LNCAP (cell line): Measurements from ENCODE around the gene GDPGP1.

Experiments used
- CTCF ChIP-seq: fragments of 450-650 bp; IDR thresholded peaks from 2 replicates; pipeline ENCODE4 v1.5.1; 2017; ENCODE audit warnings: mild to moderate bottlenecking

The GDPGP1 gene

GRCh38 chr15:90287946-90288345, 53.9 kb downstream of the GDPGP1 start:
- no peak for TF ChIP-seq CTCF

- no peak for TF ChIP-seq CTCF
Measured at GRCh38 chr15:90291679-90292356, 57.8 kb downstream of the GDPGP1 start.

GRCh38 chr15:90293040-90293810, 59.2 kb downstream of the GDPGP1 start:
- TF ChIP-seq CTCF = peak; percentile 97

- no peak for TF ChIP-seq CTCF
Measured at GRCh38 chr15:90294159-90294558, 60.1 kb downstream of the GDPGP1 start.

GRCh38 chr15:90294601-90295269, 60.7 kb downstream of the GDPGP1 start:
- TF ChIP-seq CTCF = no peak

GRCh38 chr15:90295270-90295648, 61.2 kb downstream of the GDPGP1 start:
- no peak for TF ChIP-seq CTCF
